Mucosa of rectum (tissue), 2 donors: Measurements from ENCODE around the gene NMT1.
"Not testable (repeated sequence)": the region's sequence is repeated elsewhere in the genome, so short reads cannot be mapped to it uniquely, and the experiment has no call there.

ENCODE experiments used
- H3K27ac ChIP-seq, 2 donors: one replicate each; pipeline ENCODE4 v1.7.0; 2013; ENCODE audit warnings: inconsistent platforms in 2 of 2, low read depth in 2 of 2, low read length in 2 of 2
- H3K27me3 ChIP-seq, 2 donors: one replicate each; pipeline ENCODE4 v1.7.0; 2013; ENCODE audit warnings: low read length in 2 of 2; ENCODE audit not compliant: control insufficient read depth in 2 of 2, insufficient read depth in 2 of 2
- H3K36me3 ChIP-seq, 2 donors: one replicate each; pipeline ENCODE4 v1.7.0; 2013; ENCODE audit warnings: low read length in 2 of 2; ENCODE audit not compliant: control insufficient read depth in 2 of 2, insufficient read depth in 2 of 2
- H3K4me1 ChIP-seq, 2 donors: one replicate each; pipeline ENCODE4 v1.7.0; 2013; ENCODE audit warnings: low read length in 2 of 2, mild to moderate bottlenecking in 1 of 2; ENCODE audit not compliant: control insufficient read depth in 2 of 2, insufficient read depth in 2 of 2
- H3K4me3 ChIP-seq, 2 donors: one replicate each; pipeline ENCODE4 v1.7.0; 2013; ENCODE audit warnings: low read length in 2 of 2
- H3K9ac ChIP-seq, 2 donors: one replicate each; pipeline ENCODE4 v1.7.0; 2013; ENCODE audit warnings: low read length in 2 of 2, low read depth in 1 of 2, mild to moderate bottlenecking in 1 of 2
- H3K9me3 ChIP-seq, 2 donors: one replicate each; pipeline ENCODE4 v1.7.0; 2013; ENCODE audit warnings: low read length in 2 of 2; ENCODE audit not compliant: control insufficient read depth in 2 of 2
- donor health status: healthy.
- donor health status: Normal muscosa, but diverticular disease.

The NMT1 gene

GRCh38 chr17:45124797-45125122 is 63.6 kb downstream of the NMT1 start:
- peaks cover 64 to 65% of the 10 kb centered on the region in 2 donors for H3K4me1 ChIP-seq

GRCh38 chr17:45125509-45125908 is 64.4 kb downstream of the NMT1 start:
- no peak overlapping the region for H3K4me3 ChIP-seq
- no peaks in the 10 kb centered on the region for H3K9me3 ChIP-seq
- H3K27me3 ChIP-seq = no peaks in the 10 kb centered on the region
- H3K4me1 ChIP-seq = peaks cover 71 to 73% of the 10 kb centered on the region in 2 donors
- no peaks in the 10 kb centered on the region for H3K36me3 ChIP-seq
- peak overlapping the region; percentile 11 to 87 for H3K27ac ChIP-seq
- H3K9ac ChIP-seq = no peak overlapping the region

More at GRCh38 chr17:45124797-45125122, 63.6 kb downstream of the NMT1 start:
- Histone ChIP-seq H3K27ac (peak overlapping the region; percentile 82 to 87), H3K9ac (peak overlapping the region; percentile 41 to 44)
- not testable (repeated sequence) for H3K9me3 ChIP-seq, H3K4me3 ChIP-seq, H3K36me3 ChIP-seq, H3K27me3 ChIP-seq

DNA sequence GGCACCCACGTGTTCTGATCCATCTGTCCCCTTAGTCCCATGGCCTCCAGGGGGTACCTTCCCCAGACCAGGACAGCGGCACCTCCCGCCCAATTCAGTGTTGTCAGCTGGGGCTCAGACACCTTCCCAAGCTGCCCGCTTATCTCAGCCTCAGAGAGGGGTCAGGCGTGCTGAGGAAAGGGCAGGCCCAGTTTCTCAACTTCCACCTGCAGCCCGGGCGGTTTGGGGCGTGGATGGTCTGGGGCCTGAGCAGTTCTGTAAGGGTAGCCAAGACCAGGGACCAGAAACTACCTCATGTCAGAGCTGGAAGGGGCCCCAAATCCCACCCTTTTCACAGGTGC is 66.1 kb downstream of the NMT1 start:
- Histone ChIP-seq H3K4me3 (peak overlapping the region in 1 of 2 donors; percentile 37), H3K9me3 (no peaks in the 10 kb centered on the region), H3K27me3 (no peaks in the 10 kb centered on the region), H3K27ac (peak overlapping the region; percentile 95 to 97), H3K4me1 (peaks cover 77 to 79% of the 10 kb centered on the region in 2 donors), H3K36me3 (no peaks in the 10 kb centered on the region), H3K9ac (peak overlapping the region; percentile 60 to 90)

- Histone ChIP-seq H3K9me3 (no peaks in the 10 kb centered on the region), H3K9ac (peak overlapping the region; percentile 60 to 90), H3K27ac (peak overlapping the region; percentile 95 to 97), H3K27me3 (no peaks in the 10 kb centered on the region), H3K4me1 (peaks cover 74 to 75% of the 10 kb centered on the region in 2 donors), H3K4me3 (peak overlapping the region; percentile 41 to 62), H3K36me3 (no peaks in the 10 kb centered on the region)
These were observed 66.6 kb downstream of the NMT1 start for GRCh38 chr17:45127548-45128300.

DNA sequence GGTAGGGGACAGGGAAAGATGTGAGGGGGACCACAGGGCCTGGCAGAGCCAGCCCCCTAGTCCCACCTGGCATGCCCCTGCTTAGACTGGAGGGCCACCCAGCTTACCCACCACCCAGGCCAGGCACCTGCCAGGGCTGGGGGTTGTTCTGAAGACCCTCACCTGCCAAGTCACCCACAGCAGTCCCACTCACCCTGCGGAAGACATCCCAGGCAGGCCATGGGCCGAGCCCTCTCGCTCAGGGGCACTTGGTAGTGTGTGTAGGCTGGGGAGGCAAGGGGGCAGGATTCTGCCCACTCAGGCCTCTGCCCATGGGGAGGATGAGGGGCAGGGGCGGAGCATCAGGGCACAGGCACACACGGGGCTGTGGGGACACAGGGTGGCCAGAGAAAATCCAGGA is 67.2 kb downstream of the NMT1 start:
- peaks cover 73 to 74% of the 10 kb centered on the region in 2 donors for H3K4me1 ChIP-seq
- H3K27ac ChIP-seq = peak overlapping the region; percentile 95 to 97

DNA sequence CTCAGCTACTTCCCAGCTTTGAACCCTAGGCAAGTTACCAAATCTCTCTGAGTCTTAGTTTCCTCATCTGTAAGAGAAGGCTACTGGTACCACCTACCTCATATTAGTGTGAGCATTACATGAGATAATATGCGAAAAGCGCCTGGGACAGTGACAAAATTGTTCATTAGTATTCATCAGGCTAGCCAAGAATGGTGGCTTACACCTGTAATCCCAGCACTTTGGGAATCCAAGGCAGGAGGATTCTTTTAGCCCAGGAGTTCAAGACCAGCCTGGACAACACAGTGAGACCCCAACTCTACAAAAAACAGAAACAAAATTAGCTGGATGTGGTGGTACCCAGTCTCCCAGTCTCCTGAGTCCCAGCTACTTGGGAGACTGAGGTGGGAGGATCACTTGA is 67.9 kb downstream of the NMT1 start:
- peak overlapping the region; percentile 95 to 97 for H3K27ac ChIP-seq
- H3K9ac ChIP-seq = peak overlapping the region; percentile 71 to 90
- H3K4me3 ChIP-seq = peak overlapping the region in 1 of 2 donors; percentile 27
- H3K27me3 ChIP-seq = no peaks in the 10 kb centered on the region
- H3K36me3 ChIP-seq = no peaks in the 10 kb centered on the region
- H3K9me3 ChIP-seq = no peaks in the 10 kb centered on the region
- H3K4me1 ChIP-seq = peaks cover 66 to 67% of the 10 kb centered on the region in 2 donors

More for the DNA sequence above, 67.2 kb downstream of the NMT1 start:
- Histone ChIP-seq H3K36me3 (no peaks in the 10 kb centered on the region), H3K27me3 (no peaks in the 10 kb centered on the region), H3K4me3 (peak overlapping the region; percentile 41 to 62), H3K9me3 (no peaks in the 10 kb centered on the region), H3K9ac (peak overlapping the region; percentile 60 to 90)

- Histone ChIP-seq H3K4me1 (peaks cover 61 to 62% of the 10 kb centered on the region in 2 donors), H3K9ac (peak overlapping the region; percentile 71 to 90)
These were observed 68.4 kb downstream of the NMT1 start for GRCh38 chr17:45129426-45129939.

DNA sequence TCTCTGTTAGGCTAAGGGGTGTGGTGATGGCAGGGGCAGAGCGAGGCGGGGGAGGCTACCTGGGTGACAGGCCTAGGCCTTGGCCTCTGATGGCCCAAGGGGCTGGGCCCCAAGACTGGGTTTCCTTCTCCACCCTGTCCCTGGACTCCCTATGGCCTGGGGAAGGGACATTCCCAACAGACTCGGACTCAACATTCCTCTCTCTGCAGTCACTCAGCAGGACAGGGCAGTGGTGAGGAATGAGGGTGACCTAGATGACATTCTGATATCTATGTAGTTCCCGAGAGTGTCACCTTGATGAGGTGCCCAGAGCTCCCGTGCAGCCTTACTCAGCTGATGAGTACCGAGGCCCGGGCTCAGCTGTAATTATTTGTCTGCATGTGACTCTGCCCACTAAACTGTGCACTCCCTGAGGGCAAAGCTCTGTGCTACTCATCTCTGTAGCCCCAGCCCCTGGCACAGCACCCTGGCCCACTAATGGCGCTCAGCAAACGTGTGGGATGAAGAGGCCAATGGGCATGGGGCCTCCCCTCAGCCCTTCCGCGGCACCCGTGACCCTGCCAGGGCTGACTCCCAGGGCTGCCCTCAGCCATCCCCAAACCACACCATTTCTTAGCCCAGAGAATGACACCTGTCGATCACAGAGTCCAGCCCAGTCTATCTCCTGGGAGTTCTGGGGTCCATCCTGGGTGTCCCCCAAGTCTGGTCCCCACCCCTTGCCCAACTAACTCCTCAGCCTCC is 69.0 kb downstream of the NMT1 start:
- H3K9ac ChIP-seq = peak overlapping the region; percentile 71 to 90
- peak overlapping the region; percentile 95 to 97 for H3K27ac ChIP-seq
- no peaks in the 10 kb centered on the region for H3K36me3 ChIP-seq
- H3K9me3 ChIP-seq = no peaks in the 10 kb centered on the region
- H3K4me3 ChIP-seq = peak overlapping the region; percentile 31 to 78
- peaks cover 56% of the 10 kb centered on the region in 2 donors for H3K4me1 ChIP-seq
- H3K27me3 ChIP-seq = no peaks in the 10 kb centered on the region

More at GRCh38 chr17:45129426-45129939, 68.4 kb downstream of the NMT1 start:
- Histone ChIP-seq H3K36me3 (no peaks in the 10 kb centered on the region), H3K4me3 (peak overlapping the region; percentile 27 to 44), H3K27me3 (no peaks in the 10 kb centered on the region), H3K27ac (peak overlapping the region; percentile 95 to 97), H3K9me3 (no peaks in the 10 kb centered on the region)

GRCh38 chr17:45130681-45131615 is 69.8 kb downstream of the NMT1 start:
- H3K9me3 ChIP-seq = no peaks in the 10 kb centered on the region
- H3K4me1 ChIP-seq = peaks cover 55 to 56% of the 10 kb centered on the region in 2 donors
- peak overlapping the region; percentile 95 to 97 for H3K27ac ChIP-seq
- peak overlapping the region; percentile 78 to 83 for H3K4me3 ChIP-seq
- H3K9ac ChIP-seq = peak overlapping the region; percentile 71 to 90
- H3K36me3 ChIP-seq = no peaks in the 10 kb centered on the region
- no peaks in the 10 kb centered on the region for H3K27me3 ChIP-seq
